Measurements from ENCODE around the gene CSNK1D. TPM values are rescaled to one million over a fixed set of nuclear protein-coding genes. Genes with fewer than 3 reads are reported as not detected.

CSNK1D gene
- total RNA-seq, 4 donors from 2014 or later = 148 to 232 (median 215) TPM

- no peak for DNase-seq
- no peak overlapping the region for H3K4me3 ChIP-seq
- peak overlapping the region; percentile 5 to 74 (median 38) for H3K27ac ChIP-seq
- H3K9me3 ChIP-seq = no peaks in the 10 kb centered on the region
- peaks cover 0 to 100% (median 4%) of the 10 kb centered on the region in 3 donors for H3K36me3 ChIP-seq
- H3K4me1 ChIP-seq = peaks cover 0 to 53% (median 0%) of the 10 kb centered on the region in 4 donors
- no peaks in the 10 kb centered on the region for H3K27me3 ChIP-seq
- TF ChIP-seq POLR2A (IDR thresholded peaks at IDR 0.05) = no peak
- no peak for TF ChIP-seq CTCF (IDR thresholded peaks at IDR 0.05)
Observed at GRCh38 chr17:82247182-82247823, 26.2 kb downstream of the CSNK1D start.

DNA sequence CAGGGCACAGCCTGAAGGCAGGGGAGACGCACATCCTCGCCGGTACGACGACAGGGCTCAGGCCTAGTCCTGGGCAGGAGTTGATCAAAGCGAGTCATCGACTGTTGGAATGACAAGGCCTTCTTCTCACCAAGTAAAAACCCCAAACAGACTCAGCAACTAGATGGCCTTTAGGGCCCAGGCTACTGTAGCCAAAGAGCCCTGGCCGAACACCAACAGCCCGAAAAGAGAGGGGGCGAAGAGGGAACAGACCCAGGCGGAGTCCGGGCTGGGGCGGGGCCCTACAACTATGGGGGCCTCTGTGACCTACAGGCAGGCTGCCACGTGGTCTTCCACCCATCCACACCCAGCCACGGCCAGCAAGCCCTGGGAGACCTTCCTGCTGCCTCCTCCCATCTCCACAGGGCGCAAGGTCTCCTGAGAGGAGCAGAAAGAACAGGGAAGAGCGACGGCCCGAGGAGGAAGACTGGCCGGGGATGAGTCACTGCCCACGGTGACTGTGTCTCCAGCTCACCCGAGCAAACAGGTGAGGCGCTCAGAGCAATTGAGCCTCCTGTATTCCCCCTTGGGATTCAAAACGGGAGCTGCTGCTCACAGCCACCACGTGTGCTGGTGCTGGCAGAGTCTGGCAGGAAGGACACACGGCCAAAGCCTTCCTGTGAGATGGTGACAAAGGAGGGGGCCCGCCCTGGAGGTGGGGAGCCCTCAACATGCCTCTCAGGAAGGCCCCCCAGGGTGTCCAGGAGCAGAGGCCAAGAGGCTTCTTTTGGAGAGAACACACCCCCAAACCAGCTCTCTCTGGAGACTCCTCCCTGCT, 26.9 kb downstream of the CSNK1D start:
- DNase-seq = no peak
- TF ChIP-seq POLR2A (IDR thresholded peaks at IDR 0.05) (no peak), CTCF (IDR thresholded peaks at IDR 0.05) (no peak)
- Histone ChIP-seq H3K27me3 (no peaks in the 10 kb centered on the region), H3K4me3 (no peak overlapping the region), H3K4me1 (peaks cover 0 to 60% (median 5%) of the 10 kb centered on the region in 4 donors), H3K27ac (peak overlapping the region; percentile 5 to 74 (median 41)), H3K36me3 (peaks cover 0 to 93% (median 4%) of the 10 kb centered on the region in 3 donors), H3K9me3 (no peaks in the 10 kb centered on the region)

DNA sequence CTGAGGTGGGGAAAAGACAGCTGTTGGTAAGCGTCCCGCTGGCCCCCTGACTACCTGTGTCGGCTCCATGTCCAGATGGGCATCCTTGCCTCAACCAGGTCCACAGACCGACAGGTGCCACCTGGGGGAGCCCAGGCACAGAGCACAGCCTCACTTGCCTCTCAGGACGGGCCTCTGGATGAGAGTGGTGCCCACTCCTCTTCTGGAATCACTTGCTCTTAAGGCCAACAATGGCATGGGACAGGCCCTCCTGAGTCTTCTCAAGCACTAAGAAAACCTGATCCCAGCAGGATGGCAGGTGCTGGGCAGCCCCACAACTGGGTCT, 27.5 kb downstream of the CSNK1D start:
- Histone ChIP-seq H3K36me3 (peaks cover 0 to 87% (median 4%) of the 10 kb centered on the region in 3 donors), H3K27ac (peak overlapping the region in 2 of 4 donors; percentile 38 to 74)
- TF ChIP-seq POLR2A (IDR thresholded peaks at IDR 0.05) = no peak
- no peak for TF ChIP-seq CTCF (IDR thresholded peaks at IDR 0.05)

GRCh38 chr17:82245134-82246039, 28.1 kb downstream of the CSNK1D start:
- Histone ChIP-seq H3K4me3 (no peak overlapping the region), H3K4me1 (peaks cover 0 to 72% (median 12%) of the 10 kb centered on the region in 4 donors), H3K9me3 (no peaks in the 10 kb centered on the region), H3K27ac (peak overlapping the region in 1 of 4 donors; percentile 74), H3K27me3 (no peaks in the 10 kb centered on the region), H3K36me3 (peaks cover 0 to 83% (median 3%) of the 10 kb centered on the region in 3 donors)
- DNase-seq = no peak
- no peak for TF ChIP-seq POLR2A (IDR thresholded peaks at IDR 0.05)
- TF ChIP-seq CTCF (IDR thresholded peaks at IDR 0.05) = no peak

More for the DNA sequence above, 27.5 kb downstream of the CSNK1D start:
- Histone ChIP-seq H3K4me1 (peaks cover 0 to 66% (median 11%) of the 10 kb centered on the region in 4 donors), H3K4me3 (no peak overlapping the region), H3K27me3 (no peaks in the 10 kb centered on the region), H3K9me3 (no peaks in the 10 kb centered on the region)
- no peak for DNase-seq

- H3K9me3 ChIP-seq = no peaks in the 10 kb centered on the region
- TF ChIP-seq POLR2A (IDR thresholded peaks at IDR 0.05) (no peak), CTCF (IDR thresholded peaks at IDR 0.05) (peak; percentile 6 to 59 (median 36))
- peaks cover 0 to 79% (median 0%) of the 10 kb centered on the region in 3 donors for H3K36me3 ChIP-seq
Observed at GRCh38 chr17:82244413-82245133, 28.9 kb downstream of the CSNK1D start.

More at GRCh38 chr17:82244413-82245133, 28.9 kb downstream of the CSNK1D start:
- no peak overlapping the region for H3K4me3 ChIP-seq
- H3K4me1 ChIP-seq = peaks cover 0 to 80% (median 15%) of the 10 kb centered on the region in 4 donors
- H3K27me3 ChIP-seq = no peaks in the 10 kb centered on the region
- DNase-seq = no peak
- H3K27ac ChIP-seq = no peak overlapping the region
